Measurements from ENCODE around the gene ANLN.

DNA sequence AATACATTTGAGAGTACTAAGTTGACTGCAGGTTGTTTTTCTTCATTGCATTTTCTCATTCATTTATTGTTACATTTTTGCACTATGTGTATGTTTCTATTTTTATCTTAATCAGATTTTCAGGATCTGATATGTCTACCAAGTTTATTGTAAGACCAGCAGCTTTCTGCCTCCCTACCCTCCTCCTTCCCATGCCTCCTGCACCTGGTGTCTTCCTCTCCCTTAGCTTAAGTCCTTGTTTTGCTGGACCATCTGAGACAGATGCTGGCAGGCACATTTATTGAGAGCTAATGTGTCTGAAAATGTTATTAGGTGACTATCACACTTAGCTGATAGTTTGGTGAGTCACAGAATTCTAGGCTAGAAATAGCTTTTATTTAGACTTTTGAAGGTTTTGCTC is 79.6 kb downstream of the ANLN start:
- TF ChIP-seq, protein P1, sequence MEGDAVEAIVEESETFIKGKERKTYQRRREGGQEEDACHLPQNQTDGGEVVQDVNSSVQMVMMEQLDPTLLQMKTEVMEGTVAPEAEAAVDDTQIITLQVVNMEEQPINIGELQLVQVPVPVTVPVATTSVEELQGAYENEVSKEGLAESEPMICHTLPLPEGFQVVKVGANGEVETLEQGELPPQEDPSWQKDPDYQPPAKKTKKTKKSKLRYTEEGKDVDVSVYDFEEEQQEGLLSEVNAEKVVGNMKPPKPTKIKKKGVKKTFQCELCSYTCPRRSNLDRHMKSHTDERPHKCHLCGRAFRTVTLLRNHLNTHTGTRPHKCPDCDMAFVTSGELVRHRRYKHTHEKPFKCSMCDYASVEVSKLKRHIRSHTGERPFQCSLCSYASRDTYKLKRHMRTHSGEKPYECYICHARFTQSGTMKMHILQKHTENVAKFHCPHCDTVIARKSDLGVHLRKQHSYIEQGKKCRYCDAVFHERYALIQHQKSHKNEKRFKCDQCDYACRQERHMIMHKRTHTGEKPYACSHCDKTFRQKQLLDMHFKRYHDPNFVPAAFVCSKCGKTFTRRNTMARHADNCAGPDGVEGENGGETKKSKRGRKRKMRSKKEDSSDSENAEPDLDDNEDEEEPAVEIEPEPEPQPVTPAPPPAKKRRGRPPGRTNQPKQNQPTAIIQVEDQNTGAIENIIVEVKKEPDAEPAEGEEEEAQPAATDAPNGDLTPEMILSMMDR (conservative IDR thresholded peaks at IDR 0.05; ENCODE audit: low read depth in 2 of 2) = no peak
- TF ChIP-seq EZH2 (IDR thresholded peaks at IDR 0.05; ENCODE audit: low read depth, unreplicated experiment) = no peak
- TF ChIP-seq EZH2phosphoT487 (IDR thresholded peaks at IDR 0.05; ENCODE audit: unreplicated experiment) = no peak
- TF ChIP-seq, protein P2, sequence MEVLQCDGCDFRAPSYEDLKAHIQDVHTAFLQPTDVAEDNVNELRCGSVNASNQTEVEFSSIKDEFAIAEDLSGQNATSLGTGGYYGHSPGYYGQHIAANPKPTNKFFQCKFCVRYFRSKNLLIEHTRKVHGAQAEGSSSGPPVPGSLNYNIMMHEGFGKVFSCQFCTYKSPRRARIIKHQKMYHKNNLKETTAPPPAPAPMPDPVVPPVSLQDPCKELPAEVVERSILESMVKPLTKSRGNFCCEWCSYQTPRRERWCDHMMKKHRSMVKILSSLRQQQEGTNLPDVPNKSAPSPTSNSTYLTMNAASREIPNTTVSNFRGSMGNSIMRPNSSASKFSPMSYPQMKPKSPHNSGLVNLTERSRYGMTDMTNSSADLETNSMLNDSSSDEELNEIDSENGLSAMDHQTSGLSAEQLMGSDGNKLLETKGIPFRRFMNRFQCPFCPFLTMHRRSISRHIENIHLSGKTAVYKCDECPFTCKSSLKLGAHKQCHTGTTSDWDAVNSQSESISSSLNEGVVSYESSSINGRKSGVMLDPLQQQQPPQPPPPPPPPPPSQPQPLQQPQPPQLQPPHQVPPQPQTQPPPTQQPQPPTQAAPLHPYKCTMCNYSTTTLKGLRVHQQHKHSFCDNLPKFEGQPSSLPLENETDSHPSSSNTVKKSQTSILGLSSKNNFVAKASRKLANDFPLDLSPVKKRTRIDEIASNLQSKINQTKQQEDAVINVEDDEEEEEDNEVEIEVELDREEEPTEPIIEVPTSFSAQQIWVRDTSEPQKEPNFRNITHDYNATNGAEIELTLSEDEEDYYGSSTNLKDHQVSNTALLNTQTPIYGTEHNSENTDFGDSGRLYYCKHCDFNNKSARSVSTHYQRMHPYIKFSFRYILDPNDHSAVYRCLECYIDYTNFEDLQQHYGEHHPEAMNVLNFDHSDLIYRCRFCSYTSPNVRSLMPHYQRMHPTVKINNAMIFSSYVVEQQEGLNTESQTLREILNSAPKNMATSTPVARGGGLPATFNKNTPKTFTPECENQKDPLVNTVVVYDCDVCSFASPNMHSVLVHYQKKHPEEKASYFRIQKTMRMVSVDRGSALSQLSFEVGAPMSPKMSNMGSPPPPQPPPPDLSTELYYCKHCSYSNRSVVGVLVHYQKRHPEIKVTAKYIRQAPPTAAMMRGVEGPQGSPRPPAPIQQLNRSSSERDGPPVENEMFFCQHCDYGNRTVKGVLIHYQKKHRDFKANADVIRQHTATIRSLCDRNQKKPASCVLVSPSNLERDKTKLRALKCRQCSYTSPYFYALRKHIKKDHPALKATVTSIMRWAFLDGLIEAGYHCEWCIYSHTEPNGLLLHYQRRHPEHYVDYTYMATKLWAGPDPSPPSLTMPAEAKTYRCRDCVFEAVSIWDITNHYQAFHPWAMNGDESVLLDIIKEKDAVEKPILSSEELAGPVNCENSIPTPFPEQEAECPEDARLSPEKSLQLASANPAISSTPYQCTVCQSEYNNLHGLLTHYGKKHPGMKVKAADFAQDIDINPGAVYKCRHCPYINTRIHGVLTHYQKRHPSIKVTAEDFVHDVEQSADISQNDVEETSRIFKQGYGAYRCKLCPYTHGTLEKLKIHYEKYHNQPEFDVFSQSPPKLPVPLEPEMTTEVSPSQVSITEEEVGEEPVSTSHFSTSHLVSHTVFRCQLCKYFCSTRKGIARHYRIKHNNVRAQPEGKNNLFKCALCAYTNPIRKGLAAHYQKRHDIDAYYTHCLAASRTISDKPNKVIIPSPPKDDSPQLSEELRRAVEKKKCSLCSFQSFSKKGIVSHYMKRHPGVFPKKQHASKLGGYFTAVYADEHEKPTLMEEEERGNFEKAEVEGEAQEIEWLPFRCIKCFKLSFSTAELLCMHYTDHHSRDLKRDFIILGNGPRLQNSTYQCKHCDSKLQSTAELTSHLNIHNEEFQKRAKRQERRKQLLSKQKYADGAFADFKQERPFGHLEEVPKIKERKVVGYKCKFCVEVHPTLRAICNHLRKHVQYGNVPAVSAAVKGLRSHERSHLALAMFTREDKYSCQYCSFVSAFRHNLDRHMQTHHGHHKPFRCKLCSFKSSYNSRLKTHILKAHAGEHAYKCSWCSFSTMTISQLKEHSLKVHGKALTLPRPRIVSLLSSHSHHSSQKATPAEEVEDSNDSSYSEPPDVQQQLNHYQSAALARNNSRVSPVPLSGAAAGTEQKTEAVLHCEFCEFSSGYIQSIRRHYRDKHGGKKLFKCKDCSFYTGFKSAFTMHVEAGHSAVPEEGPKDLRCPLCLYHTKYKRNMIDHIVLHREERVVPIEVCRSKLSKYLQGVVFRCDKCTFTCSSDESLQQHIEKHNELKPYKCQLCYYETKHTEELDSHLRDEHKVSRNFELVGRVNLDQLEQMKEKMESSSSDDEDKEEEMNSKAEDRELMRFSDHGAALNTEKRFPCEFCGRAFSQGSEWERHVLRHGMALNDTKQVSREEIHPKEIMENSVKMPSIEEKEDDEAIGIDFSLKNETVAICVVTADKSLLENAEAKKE (CRISPR knock-in tag; IDR thresholded peaks at IDR 0.05) = no peak
- TF ChIP-seq POLR2AphosphoS5 (IDR thresholded peaks at IDR 0.05; ENCODE audit: low read depth) = no peak
- no peak for TF ChIP-seq CREB1 (CRISPR knock-in tag; IDR thresholded peaks at IDR 0.05; ENCODE audit: low read depth)
- TF ChIP-seq, protein P3, sequence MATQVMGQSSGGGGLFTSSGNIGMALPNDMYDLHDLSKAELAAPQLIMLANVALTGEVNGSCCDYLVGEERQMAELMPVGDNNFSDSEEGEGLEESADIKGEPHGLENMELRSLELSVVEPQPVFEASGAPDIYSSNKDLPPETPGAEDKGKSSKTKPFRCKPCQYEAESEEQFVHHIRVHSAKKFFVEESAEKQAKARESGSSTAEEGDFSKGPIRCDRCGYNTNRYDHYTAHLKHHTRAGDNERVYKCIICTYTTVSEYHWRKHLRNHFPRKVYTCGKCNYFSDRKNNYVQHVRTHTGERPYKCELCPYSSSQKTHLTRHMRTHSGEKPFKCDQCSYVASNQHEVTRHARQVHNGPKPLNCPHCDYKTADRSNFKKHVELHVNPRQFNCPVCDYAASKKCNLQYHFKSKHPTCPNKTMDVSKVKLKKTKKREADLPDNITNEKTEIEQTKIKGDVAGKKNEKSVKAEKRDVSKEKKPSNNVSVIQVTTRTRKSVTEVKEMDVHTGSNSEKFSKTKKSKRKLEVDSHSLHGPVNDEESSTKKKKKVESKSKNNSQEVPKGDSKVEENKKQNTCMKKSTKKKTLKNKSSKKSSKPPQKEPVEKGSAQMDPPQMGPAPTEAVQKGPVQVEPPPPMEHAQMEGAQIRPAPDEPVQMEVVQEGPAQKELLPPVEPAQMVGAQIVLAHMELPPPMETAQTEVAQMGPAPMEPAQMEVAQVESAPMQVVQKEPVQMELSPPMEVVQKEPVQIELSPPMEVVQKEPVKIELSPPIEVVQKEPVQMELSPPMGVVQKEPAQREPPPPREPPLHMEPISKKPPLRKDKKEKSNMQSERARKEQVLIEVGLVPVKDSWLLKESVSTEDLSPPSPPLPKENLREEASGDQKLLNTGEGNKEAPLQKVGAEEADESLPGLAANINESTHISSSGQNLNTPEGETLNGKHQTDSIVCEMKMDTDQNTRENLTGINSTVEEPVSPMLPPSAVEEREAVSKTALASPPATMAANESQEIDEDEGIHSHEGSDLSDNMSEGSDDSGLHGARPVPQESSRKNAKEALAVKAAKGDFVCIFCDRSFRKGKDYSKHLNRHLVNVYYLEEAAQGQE (IDR thresholded peaks at IDR 0.05; ENCODE audit: unreplicated experiment) = no peak
- no peak for TF ChIP-seq STAT1 (IDR thresholded peaks at IDR 0.05; ENCODE audit: unreplicated experiment)
- no peak for TF ChIP-seq ZNF114 (CRISPR knock-in tag; IDR thresholded peaks at IDR 0.05)
- TF ChIP-seq JUNB (IDR thresholded peaks at IDR 0.05; ENCODE audit: unreplicated experiment) = no peak
- TF ChIP-seq ZNF331 (CRISPR knock-in tag; IDR thresholded peaks at IDR 0.05; ENCODE audit: low read depth) = no peak
- TF ChIP-seq, protein P4, sequence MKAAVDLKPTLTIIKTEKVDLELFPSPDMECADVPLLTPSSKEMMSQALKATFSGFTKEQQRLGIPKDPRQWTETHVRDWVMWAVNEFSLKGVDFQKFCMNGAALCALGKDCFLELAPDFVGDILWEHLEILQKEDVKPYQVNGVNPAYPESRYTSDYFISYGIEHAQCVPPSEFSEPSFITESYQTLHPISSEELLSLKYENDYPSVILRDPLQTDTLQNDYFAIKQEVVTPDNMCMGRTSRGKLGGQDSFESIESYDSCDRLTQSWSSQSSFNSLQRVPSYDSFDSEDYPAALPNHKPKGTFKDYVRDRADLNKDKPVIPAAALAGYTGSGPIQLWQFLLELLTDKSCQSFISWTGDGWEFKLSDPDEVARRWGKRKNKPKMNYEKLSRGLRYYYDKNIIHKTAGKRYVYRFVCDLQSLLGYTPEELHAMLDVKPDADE (IDR thresholded peaks at IDR 0.05) = no peak
